Fibroblast of lung (primary cell): ENCODE results near the gene MYG1. TPM values are rescaled to one million over a fixed set of nuclear protein-coding genes. Genes with fewer than 3 reads are reported as not detected.

Experiments
- DNase-seq, 2 donors: peaks; one replicate each; pipeline versions ENCODE4 v3.0.0 to v3.0.0-alpha.2; 2010; ENCODE audit warnings: low read depth in 2 of 2
- H2AFZ ChIP-seq: 2 replicates; pipeline ENCODE4 v1.5.1; 2012; ENCODE audit warnings: low read length, control low read depth, inconsistent platforms
- H3K27ac ChIP-seq: 2 replicates; pipeline ENCODE4 v1.5.1; 2011; ENCODE audit warnings: low read length, control low read depth; ENCODE audit not compliant: insufficient read depth
- H3K27me3 ChIP-seq: 2 replicates; pipeline ENCODE4 v1.5.1; 2011; ENCODE audit warnings: mild to moderate bottlenecking, low read length; ENCODE audit not compliant: control insufficient read depth, insufficient read depth
- H3K36me3 ChIP-seq: 2 replicates; pipeline ENCODE4 v1.5.1; 2011; ENCODE audit warnings: low read length; ENCODE audit not compliant: control insufficient read depth, insufficient read depth
- H3K4me1 ChIP-seq: 2 replicates; pipeline ENCODE4 v1.5.1; 2011; ENCODE audit warnings: low read length; ENCODE audit not compliant: control insufficient read depth, insufficient read depth; ENCODE audit errors: extremely low read depth
- H3K4me2 ChIP-seq: 2 replicates; pipeline ENCODE4 v1.5.1; 2011; ENCODE audit warnings: low read length, control low read depth; ENCODE audit not compliant: insufficient read depth; ENCODE audit errors: extremely low read depth
- H3K4me3 ChIP-seq, 4 experiments: fragments of 200-600 bp in 1 of 4; sonication (generic) in 1 of 4; replicated peaks in 1 of 4; 2 replicates each; pipeline ENCODE4 v1.5.1; 2011 to 2016; ENCODE audit warnings: low read length in 4 of 4, low read depth in 3 of 4, mild to moderate bottlenecking in 3 of 4, control low read depth in 2 of 4, inconsistent platforms in 1 of 4, mixed read lengths in 1 of 4; ENCODE audit not compliant: insufficient read depth in 1 of 4; ENCODE audit errors: control extremely low read depth in 1 of 4
- H3K79me2 ChIP-seq: 2 replicates; pipeline ENCODE4 v1.5.1; 2012; ENCODE audit warnings: mild to moderate bottlenecking, low read length, inconsistent platforms; ENCODE audit not compliant: control insufficient read depth, insufficient read depth
- H3K9ac ChIP-seq: 2 replicates; pipeline ENCODE4 v1.5.1; 2011; ENCODE audit warnings: mild to moderate bottlenecking, low read length, control low read depth; ENCODE audit not compliant: insufficient read depth
- H3K9me3 ChIP-seq: 2 replicates; pipeline ENCODE4 v1.5.1; 2012; ENCODE audit warnings: low read depth, low read length; ENCODE audit not compliant: control insufficient read depth, insufficient read depth
- H4K20me1 ChIP-seq: 2 replicates; pipeline ENCODE4 v1.5.1; 2011; ENCODE audit warnings: low read length; ENCODE audit not compliant: control insufficient read depth, insufficient read depth; ENCODE audit errors: extremely low read depth
- EZH2 ChIP-seq: IDR thresholded peaks from 2 replicates; pipeline ENCODE4 v1.5.1; 2012; ENCODE audit warnings: low read length, control low read depth, mild to moderate bottlenecking; ENCODE audit errors: missing control alignments
- polyA plus RNA-seq, 2 donors: library from polyadenylated mRNA; depleted of rRNA in 1 of 2; stranded (reverse) in 1 of 2; unstranded in 1 of 2; fragments of >200 nt; gene quantifications; 2 replicates each; pipeline ENCODE4 v1.2.1, GENCODE V29; 2011 to 2012; ENCODE audit warnings: missing spikeins in 1 of 2
- total RNA-seq: library from RNA; depleted of rRNA; stranded (reverse); fragments of >200 nt; gene quantifications from 2 replicates; pipeline ENCODE4 v1.2.1, GENCODE V29; 2014
- TF ChIP-seq, protein P1 (sequence below), 2 donors: IDR thresholded peaks in 1 of 2; conservative IDR thresholded peaks in 1 of 2; 1 replicate in 1 of 2; 2 replicates in 1 of 2; pipeline ENCODE4 v1.5.1; 2011 to 2012; ENCODE audit warnings: low read length in 2 of 2, control low read depth in 1 of 2, inconsistent platforms in 1 of 2, low read depth in 1 of 2, mild to moderate bottlenecking in 1 of 2

MYG1 gene
- total and polyA plus RNA-seq, 2 donors (not counting 1 experiment from before 2014, with no cell fraction given): 40.8 to 52.0 TPM

DNA sequence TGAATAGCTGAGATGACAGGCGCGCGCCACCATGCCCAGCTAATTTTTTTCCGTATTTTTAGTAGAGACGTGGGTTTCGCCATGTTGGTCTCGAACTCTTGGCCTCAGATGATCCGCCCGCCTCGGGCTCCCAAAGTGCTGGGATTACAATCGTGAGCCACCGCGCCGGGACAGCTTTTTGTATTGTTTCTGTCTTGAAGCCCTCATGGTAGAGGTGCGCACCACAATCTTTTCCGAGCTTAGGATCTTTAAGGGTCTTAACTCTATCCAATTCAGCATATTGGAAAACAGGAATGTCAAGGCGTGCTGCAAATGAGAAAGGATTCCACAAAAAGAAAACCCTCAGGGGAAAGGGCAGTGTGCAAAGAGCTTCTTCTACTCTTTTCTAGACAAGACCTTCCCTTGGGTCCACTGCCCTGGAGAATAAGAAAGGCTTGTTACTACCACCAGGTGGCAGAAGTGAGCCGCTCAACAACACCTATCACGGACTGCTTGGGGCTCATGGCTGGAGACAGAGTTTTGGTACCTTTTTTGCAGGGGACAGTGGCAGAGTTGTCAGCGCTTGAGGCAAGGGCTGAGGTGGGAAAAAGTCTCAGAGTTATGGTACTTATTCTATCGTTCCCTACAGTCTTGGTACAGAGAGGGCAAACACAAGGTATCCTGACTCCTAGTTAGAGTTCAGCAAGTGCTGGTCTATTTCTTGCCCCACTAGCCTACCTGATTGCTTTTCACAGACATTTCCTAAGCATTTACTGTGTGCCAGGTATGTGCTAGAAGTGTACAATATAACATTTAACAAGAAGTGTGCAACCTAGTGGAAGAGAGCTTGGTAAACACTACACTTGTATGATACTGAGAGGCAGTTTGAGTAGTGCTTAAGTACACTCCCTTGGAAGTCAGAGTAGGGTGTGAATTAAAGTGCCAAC is 53.1 kb downstream of the MYG1 start:
- H3K4me2 ChIP-seq: no peak overlapping the region
- DNase-seq: peak; percentile 65 to 87
- H3K4me3 ChIP-seq: no peak overlapping the region
- H3K27me3 ChIP-seq: no peaks in the 10 kb centered on the region
- peak overlapping the region; percentile 31 for H2AFZ ChIP-seq
- no peak for TF ChIP-seq EZH2
- TF ChIP-seq, protein P1, sequence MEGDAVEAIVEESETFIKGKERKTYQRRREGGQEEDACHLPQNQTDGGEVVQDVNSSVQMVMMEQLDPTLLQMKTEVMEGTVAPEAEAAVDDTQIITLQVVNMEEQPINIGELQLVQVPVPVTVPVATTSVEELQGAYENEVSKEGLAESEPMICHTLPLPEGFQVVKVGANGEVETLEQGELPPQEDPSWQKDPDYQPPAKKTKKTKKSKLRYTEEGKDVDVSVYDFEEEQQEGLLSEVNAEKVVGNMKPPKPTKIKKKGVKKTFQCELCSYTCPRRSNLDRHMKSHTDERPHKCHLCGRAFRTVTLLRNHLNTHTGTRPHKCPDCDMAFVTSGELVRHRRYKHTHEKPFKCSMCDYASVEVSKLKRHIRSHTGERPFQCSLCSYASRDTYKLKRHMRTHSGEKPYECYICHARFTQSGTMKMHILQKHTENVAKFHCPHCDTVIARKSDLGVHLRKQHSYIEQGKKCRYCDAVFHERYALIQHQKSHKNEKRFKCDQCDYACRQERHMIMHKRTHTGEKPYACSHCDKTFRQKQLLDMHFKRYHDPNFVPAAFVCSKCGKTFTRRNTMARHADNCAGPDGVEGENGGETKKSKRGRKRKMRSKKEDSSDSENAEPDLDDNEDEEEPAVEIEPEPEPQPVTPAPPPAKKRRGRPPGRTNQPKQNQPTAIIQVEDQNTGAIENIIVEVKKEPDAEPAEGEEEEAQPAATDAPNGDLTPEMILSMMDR (conservative IDR thresholded peaks at IDR 0.05 in 1 of 2, IDR thresholded peaks at IDR 0.05 in 1 of 2; ENCODE audit: low read depth in 1 of 2, low read length in 2 of 2): peak; percentile 89 to 92
- H3K27ac ChIP-seq: no peak overlapping the region
- no peaks in the 10 kb centered on the region for H3K36me3 ChIP-seq
- H3K9ac ChIP-seq: no peak overlapping the region
- no peaks in the 10 kb centered on the region for H3K9me3 ChIP-seq
- no peaks in the 10 kb centered on the region for H3K79me2 ChIP-seq
- H3K4me1 ChIP-seq: no peaks in the 10 kb centered on the region
- no peaks in the 10 kb centered on the region for H4K20me1 ChIP-seq

DNA sequence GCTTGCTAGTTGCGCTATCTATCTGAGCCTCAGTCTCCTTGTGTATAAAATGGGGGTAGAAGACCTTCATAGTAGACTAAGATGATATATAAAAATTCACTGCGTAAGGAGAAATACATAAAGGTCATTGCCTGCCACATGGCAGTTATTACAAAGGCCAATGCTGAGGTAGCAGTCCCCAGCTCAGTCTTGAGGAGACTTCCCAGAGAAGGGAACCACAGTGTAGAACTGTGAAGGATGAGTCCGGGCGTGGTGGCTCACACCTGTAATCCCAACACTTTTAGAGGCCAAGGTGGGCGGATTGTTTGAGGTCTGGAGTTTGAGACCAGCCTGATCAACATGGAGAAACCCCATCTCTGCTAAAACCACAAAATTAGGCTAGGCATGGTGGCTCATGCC is 53.8 kb downstream of the MYG1 start:
- Histone ChIP-seq H3K27me3 (no peaks in the 10 kb centered on the region), H3K79me2 (no peaks in the 10 kb centered on the region), H3K4me3 (no peak overlapping the region), H3K9ac (no peak overlapping the region), H3K36me3 (no peaks in the 10 kb centered on the region), H3K9me3 (no peaks in the 10 kb centered on the region), H4K20me1 (no peaks in the 10 kb centered on the region), H3K4me1 (no peaks in the 10 kb centered on the region), H3K27ac (no peak overlapping the region), H2AFZ (no peak overlapping the region), H3K4me2 (no peak overlapping the region)
- no peak for DNase-seq
- TF ChIP-seq, protein P1 (conservative IDR thresholded peaks at IDR 0.05 in 1 of 2, IDR thresholded peaks at IDR 0.05 in 1 of 2; ENCODE audit: low read depth in 1 of 2, low read length in 2 of 2): no peak
- TF ChIP-seq EZH2: no peak

DNA sequence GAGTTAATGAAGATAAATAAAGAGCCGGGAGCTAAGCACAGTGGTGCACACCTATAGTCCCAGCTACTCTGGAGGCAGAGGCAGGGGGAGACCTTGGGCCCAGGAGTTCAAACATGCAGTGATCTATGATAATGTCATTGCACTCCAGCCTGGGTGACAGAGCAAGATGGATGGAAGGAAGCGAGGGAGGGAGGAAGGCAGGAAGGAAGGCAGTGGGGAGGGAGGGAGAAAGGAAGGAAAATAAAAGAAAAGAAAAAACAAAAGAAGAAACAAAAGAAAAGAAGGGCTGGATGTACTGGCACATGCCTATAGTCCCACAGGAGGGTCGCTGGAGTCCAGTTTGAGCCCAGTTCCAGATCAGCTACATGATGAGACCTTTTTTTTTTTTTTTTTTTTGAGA is 55.6 kb downstream of the MYG1 start:
- Histone ChIP-seq H3K9ac (no peak overlapping the region), H3K4me3 (no peak overlapping the region), H3K27me3 (no peaks in the 10 kb centered on the region), H3K4me1 (no peaks in the 10 kb centered on the region), H3K36me3 (no peaks in the 10 kb centered on the region), H3K27ac (no peak overlapping the region), H3K9me3 (no peaks in the 10 kb centered on the region), H2AFZ (no peak overlapping the region), H3K4me2 (no peak overlapping the region), H4K20me1 (no peaks in the 10 kb centered on the region), H3K79me2 (no peaks in the 10 kb centered on the region)
- DNase-seq: no peak
- no peak for TF ChIP-seq EZH2
- TF ChIP-seq, protein P1 (conservative IDR thresholded peaks at IDR 0.05 in 1 of 2, IDR thresholded peaks at IDR 0.05 in 1 of 2; ENCODE audit: low read depth in 1 of 2, low read length in 2 of 2): no peak

Other genes starting within 250 kb of the MYG1 start
- 52.4 and 60.6 TPM in 2 replicates for gene TNS2, start 249.6 kb upstream of the MYG1 start, total RNA-seq
- 35.3 and 45.5 TPM in 2 replicates for gene TNS2, start 249.6 kb upstream of the MYG1 start, polyA plus RNA-seq
- gene SPRYD3, start 220.3 kb upstream of the MYG1 start, total RNA-seq: 13.9 and 18.2 TPM in 2 replicates
- gene SPRYD3, start 220.3 kb upstream of the MYG1 start, polyA plus RNA-seq: 23.3 and 27.7 TPM in 2 replicates
- gene IGFBP6, start 202.0 kb upstream of the MYG1 start, total RNA-seq: 592 and 973 TPM in 2 replicates
- 229 and 274 TPM in 2 replicates for gene IGFBP6, start 202.0 kb upstream of the MYG1 start, polyA plus RNA-seq
- gene SOAT2, start 196.2 kb upstream of the MYG1 start, total RNA-seq: under 0.01 TPM in 1 of 2 replicates, not detected in the other
- gene SOAT2, start 196.2 kb upstream of the MYG1 start, polyA plus RNA-seq: 0.12 TPM in 1 of 2 replicates, not detected in the other
- gene ZNF740, start 119.0 kb upstream of the MYG1 start, total RNA-seq: 14.6 and 16.8 TPM in 2 replicates
- gene ZNF740, start 119.0 kb upstream of the MYG1 start, polyA plus RNA-seq: 7.3 and 10.6 TPM in 2 replicates
- 6.4 and 10.1 TPM in 2 replicates for gene CSAD, start 118.8 kb upstream of the MYG1 start, total RNA-seq
- gene CSAD, start 118.8 kb upstream of the MYG1 start, polyA plus RNA-seq: 6.9 and 7.8 TPM in 2 replicates
- gene ITGB7, start 92.4 kb upstream of the MYG1 start, total RNA-seq: 0.26 and 0.50 TPM in 2 replicates
- gene ITGB7, start 92.4 kb upstream of the MYG1 start, polyA plus RNA-seq: 0.15 and 0.20 TPM in 2 replicates
- gene RARG, start 67.5 kb upstream of the MYG1 start, total RNA-seq: 26.7 and 51.4 TPM in 2 replicates
- 26.9 and 30.4 TPM in 2 replicates for gene RARG, start 67.5 kb upstream of the MYG1 start, polyA plus RNA-seq
- 0.26 and 1.8 TPM in 2 replicates for gene ESPL1, start 31.4 kb upstream of the MYG1 start, total RNA-seq
- gene ESPL1, start 31.4 kb upstream of the MYG1 start, polyA plus RNA-seq: 1.4 and 5.8 TPM in 2 replicates
- 735 and 788 TPM in 2 replicates for gene PFDN5, start 4.2 kb upstream of the MYG1 start, total RNA-seq
- gene PFDN5, start 4.2 kb upstream of the MYG1 start, polyA plus RNA-seq: 977 and 1,007 TPM in 2 replicates
- 29.5 and 37.8 TPM in 2 replicates for gene AAAS, start 21.9 kb downstream of the MYG1 start, total RNA-seq
- gene AAAS, start 21.9 kb downstream of the MYG1 start, polyA plus RNA-seq: 34.2 and 50.4 TPM in 2 replicates
- not detected in 2 replicates for gene SP7, start 36.7 kb downstream of the MYG1 start, total RNA-seq
- gene SP7, start 36.7 kb downstream of the MYG1 start, polyA plus RNA-seq: not detected in 2 replicates
- gene SP1, start 80.5 kb downstream of the MYG1 start, total RNA-seq: 31.3 and 35.3 TPM in 2 replicates
- 38.9 and 42.0 TPM in 2 replicates for gene SP1, start 80.5 kb downstream of the MYG1 start, polyA plus RNA-seq
- not detected in 2 replicates for gene AMHR2, start 124.2 kb downstream of the MYG1 start, total RNA-seq
- gene AMHR2, start 124.2 kb downstream of the MYG1 start, polyA plus RNA-seq: not detected in 2 replicates
- gene PRR13, start 142.0 kb downstream of the MYG1 start, total RNA-seq: 30.3 and 48.1 TPM in 2 replicates
- 114 and 157 TPM in 2 replicates for gene PRR13, start 142.0 kb downstream of the MYG1 start, polyA plus RNA-seq
- gene PCBP2, start 152.4 kb downstream of the MYG1 start, total RNA-seq: 251 and 271 TPM in 2 replicates
- gene PCBP2, start 152.4 kb downstream of the MYG1 start, polyA plus RNA-seq: 315 and 374 TPM in 2 replicates
- 37.8 and 40.8 TPM in 2 replicates for gene MAP3K12, start 199.8 kb downstream of the MYG1 start, total RNA-seq
- gene MAP3K12, start 199.8 kb downstream of the MYG1 start, polyA plus RNA-seq: 31.2 and 31.6 TPM in 2 replicates
- gene TARBP2, start 201.6 kb downstream of the MYG1 start, total RNA-seq: 37.8 and 39.3 TPM in 2 replicates
- 19.8 and 25.9 TPM in 2 replicates for gene TARBP2, start 201.6 kb downstream of the MYG1 start, polyA plus RNA-seq
- gene NPFF, start 207.8 kb downstream of the MYG1 start, total RNA-seq: not detected in 2 replicates
- gene NPFF, start 207.8 kb downstream of the MYG1 start, polyA plus RNA-seq: not detected in 2 replicates